Mesenchymal stem cell (in vitro differentiated cells and primary cell): ENCODE results near the gene GPR148.

Source experiments
- DNase-seq: peaks from one replicate; pipeline ENCODE4 v3.0.0-alpha.2; 2013
- H2AFZ ChIP-seq: one replicate; pipeline ENCODE4 v1.6.1; 2013; ENCODE audit warnings: low read depth, mild to moderate bottlenecking, control low read depth, inconsistent platforms, low read length, moderate library complexity
- H2AK5ac ChIP-seq: 2 replicates; pipeline ENCODE4 v1.6.1; 2013; ENCODE audit warnings: low read length, moderate library complexity, mild to moderate bottlenecking, inconsistent platforms; ENCODE audit not compliant: severe bottlenecking
- H2BK120ac ChIP-seq: one replicate; pipeline ENCODE4 v1.6.1; 2013; ENCODE audit warnings: low read depth, mild to moderate bottlenecking, inconsistent platforms, low read length, moderate library complexity
- H2BK12ac ChIP-seq, 2 experiments: one replicate each; pipeline ENCODE4 v1.6.1; 2013; ENCODE audit warnings: inconsistent platforms in 2 of 2, low read length in 2 of 2, mild to moderate bottlenecking in 2 of 2, moderate library complexity in 2 of 2, control low read depth in 1 of 2
- H2BK15ac ChIP-seq: one replicate; pipeline ENCODE4 v1.6.1; 2013; ENCODE audit warnings: mild to moderate bottlenecking, low read depth, inconsistent platforms; ENCODE audit not compliant: poor library complexity, severe bottlenecking
- H2BK5ac ChIP-seq: 2 replicates; pipeline ENCODE4 v1.6.1; 2013; ENCODE audit warnings: low read depth, mild to moderate bottlenecking, low read length, control low read depth, inconsistent platforms; ENCODE audit not compliant: poor library complexity, severe bottlenecking
- H3K14ac ChIP-seq, 2 experiments: one replicate each; pipeline ENCODE4 v1.6.1; 2013; ENCODE audit warnings: inconsistent platforms in 2 of 2, low read length in 2 of 2, control low read depth in 1 of 2, mild to moderate bottlenecking in 1 of 2, moderate library complexity in 1 of 2
- H3K18ac ChIP-seq, 2 experiments: one replicate each; pipeline ENCODE4 v1.6.1; 2013; ENCODE audit warnings: inconsistent platforms in 2 of 2, low read length in 2 of 2, control low read depth in 1 of 2, low read depth in 1 of 2, mild to moderate bottlenecking in 1 of 2
- H3K23ac ChIP-seq, 2 experiments: one replicate each; pipeline ENCODE4 v1.6.1; 2013; ENCODE audit warnings: inconsistent platforms in 2 of 2, low read length in 2 of 2, mild to moderate bottlenecking in 2 of 2, moderate library complexity in 2 of 2, control low read depth in 1 of 2
- H3K27ac ChIP-seq: 2 replicates; pipeline ENCODE4 v1.5.1; 2013; ENCODE audit warnings: mild to moderate bottlenecking, moderate library complexity, low read length, control low read depth, inconsistent platforms; ENCODE audit not compliant: poor library complexity, severe bottlenecking
- H3K27me3 ChIP-seq, 2 experiments: 2 replicates each; pipeline versions ENCODE4 v1.6.1 to v1.7.0; 2013; ENCODE audit warnings: low read length in 2 of 2, mild to moderate bottlenecking in 2 of 2, moderate library complexity in 2 of 2, control low read depth in 1 of 2, inconsistent platforms in 1 of 2; ENCODE audit not compliant: control insufficient read depth in 1 of 2, insufficient read depth in 1 of 2
- H3K36me3 ChIP-seq, 2 experiments: 2 replicates each; pipeline versions ENCODE4 v1.6.1 to v1.7.0; 2013; ENCODE audit warnings: low read length in 2 of 2, control low read depth in 1 of 2, inconsistent platforms in 1 of 2, low read depth in 1 of 2, mild to moderate bottlenecking in 1 of 2; ENCODE audit not compliant: insufficient read depth in 2 of 2, control insufficient read depth in 1 of 2
- H3K4ac ChIP-seq, 2 experiments: one replicate each; pipeline ENCODE4 v1.6.1; 2013; ENCODE audit warnings: inconsistent platforms in 2 of 2, low read length in 2 of 2, mild to moderate bottlenecking in 2 of 2, moderate library complexity in 2 of 2, control low read depth in 1 of 2, low read depth in 1 of 2
- H3K4me1 ChIP-seq: 2 replicates; pipeline ENCODE4 v1.6.1; 2013; ENCODE audit warnings: low read depth, low read length, control low read depth; ENCODE audit not compliant: control insufficient read depth, insufficient read depth
- H3K4me2 ChIP-seq: 2 replicates; pipeline ENCODE4 v1.6.1; 2013; ENCODE audit warnings: low read length, mild to moderate bottlenecking, inconsistent platforms; ENCODE audit not compliant: poor library complexity, severe bottlenecking
- H3K4me3 ChIP-seq, 2 experiments: 2 replicates each; pipeline versions ENCODE4 v1.5.1 to v1.7.0; 2013; ENCODE audit warnings: low read length in 2 of 2, mild to moderate bottlenecking in 2 of 2, control low read depth in 1 of 2, low read depth in 1 of 2; ENCODE audit not compliant: insufficient read depth in 1 of 2
- H3K79me1 ChIP-seq: replicated peaks from 2 replicates; pipeline ENCODE4 v1.6.1; 2013; ENCODE audit warnings: mild to moderate bottlenecking, control low read depth, low read length, inconsistent platforms; ENCODE audit not compliant: poor library complexity, severe bottlenecking
- H3K9ac ChIP-seq: 2 replicates; pipeline ENCODE4 v1.7.0; 2013; ENCODE audit warnings: mild to moderate bottlenecking, low read length, moderate library complexity
- H3K9me3 ChIP-seq: 2 replicates; pipeline ENCODE4 v1.7.0; 2013; ENCODE audit warnings: mild to moderate bottlenecking, low read length; ENCODE audit not compliant: control insufficient read depth
- H4K8ac ChIP-seq: one replicate; pipeline ENCODE4 v1.6.1; 2013; ENCODE audit warnings: inconsistent platforms, mild to moderate bottlenecking, low read length, moderate library complexity
- H4K91ac ChIP-seq: one replicate; pipeline ENCODE4 v1.6.1; 2013; ENCODE audit warnings: mild to moderate bottlenecking, low read length, inconsistent platforms
- WGBS: methylation state at CpG from one replicate; pipeline ENCODE4 v1.1.7; 2013; ENCODE audit warnings: mixed read lengths; 5-methylcytosine and 5-hydroxymethylcytosine counted together

The GPR148 gene

DNA sequence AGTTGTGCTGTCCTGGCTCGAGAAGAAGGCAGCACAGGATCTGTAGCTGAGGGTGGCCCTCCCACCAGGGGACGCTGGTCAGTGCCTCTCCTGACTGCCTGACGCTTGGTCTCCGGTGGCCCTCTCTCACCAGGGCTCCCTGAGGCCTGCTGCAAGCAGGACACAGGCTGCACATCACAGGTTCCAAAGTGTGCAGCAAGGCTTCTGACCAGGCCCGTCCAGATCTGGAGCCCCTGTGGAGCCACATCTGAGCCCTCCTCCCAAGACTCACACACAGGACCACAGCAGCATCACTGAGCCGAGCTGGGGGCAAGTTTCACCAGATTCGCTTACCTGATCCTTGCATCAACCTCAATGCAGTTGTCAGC, 38.5 kb downstream of the GPR148 start:
- no peak overlapping the region for H2BK15ac ChIP-seq
- no peak overlapping the region for H3K4me3 ChIP-seq
- H3K14ac ChIP-seq = no peak overlapping the region
- no peak overlapping the region for H3K4ac ChIP-seq
- no peaks in the 10 kb centered on the region for H3K4me1 ChIP-seq
- H4K91ac ChIP-seq = no peak overlapping the region
- WGBS = 58% methylated on average over 6 of the region's 7 CpGs
- H2AFZ ChIP-seq = no peak overlapping the region
- H2BK120ac ChIP-seq = no peak overlapping the region
- DNase-seq = no peak
- no peak overlapping the region for H3K4me2 ChIP-seq
- no peaks in the 10 kb centered on the region for H3K36me3 ChIP-seq
- H4K8ac ChIP-seq = no peak overlapping the region
- H3K27me3 ChIP-seq = peaks cover 0 to 11% of the 10 kb centered on the region in 2 experiments
- H3K23ac ChIP-seq = no peak overlapping the region
- H3K9ac ChIP-seq = no peak overlapping the region
- H3K79me1 ChIP-seq = no peaks in the 10 kb centered on the region
- no peak overlapping the region for H2AK5ac ChIP-seq
- no peaks in the 10 kb centered on the region for H3K9me3 ChIP-seq
- no peak overlapping the region for H2BK12ac ChIP-seq
- H3K27ac ChIP-seq = no peak overlapping the region
- no peak overlapping the region for H2BK5ac ChIP-seq
- no peak overlapping the region for H3K18ac ChIP-seq

- H3K4me1 ChIP-seq = no peaks in the 10 kb centered on the region
- no peak overlapping the region for H3K27ac ChIP-seq
- no peak overlapping the region for H2BK5ac ChIP-seq
- DNase-seq = no peak
- no peak overlapping the region for H4K8ac ChIP-seq
- no peak overlapping the region for H3K4ac ChIP-seq
- H3K4me3 ChIP-seq = no peak overlapping the region
- H3K9ac ChIP-seq = no peak overlapping the region
- H2BK12ac ChIP-seq = no peak overlapping the region
- peaks cover 6% of the 10 kb centered on the region for H3K9me3 ChIP-seq
- H3K36me3 ChIP-seq = no peaks in the 10 kb centered on the region
- H2AK5ac ChIP-seq = no peak overlapping the region
- H3K18ac ChIP-seq = no peak overlapping the region
- H3K14ac ChIP-seq = no peak overlapping the region
- 80% methylated on average over 17 of the region's 17 CpGs for WGBS
- H3K27me3 ChIP-seq = peaks cover 0 to 11% of the 10 kb centered on the region in 2 experiments
- H3K79me1 ChIP-seq = no peaks in the 10 kb centered on the region
- H2BK120ac ChIP-seq = no peak overlapping the region
- no peak overlapping the region for H2BK15ac ChIP-seq
- no peak overlapping the region for H3K23ac ChIP-seq
- H4K91ac ChIP-seq = no peak overlapping the region
- no peak overlapping the region for H3K4me2 ChIP-seq
- H2AFZ ChIP-seq = no peak overlapping the region
Observed at GRCh38 chr2:130768191-130768855, 39.5 kb downstream of the GPR148 start.

- no peak overlapping the region for H3K4me3 ChIP-seq
- no peak for DNase-seq
- no peak overlapping the region for H2BK120ac ChIP-seq
- no peak overlapping the region for H3K4me2 ChIP-seq
- H3K79me1 ChIP-seq = no peaks in the 10 kb centered on the region
- H3K4me1 ChIP-seq = no peaks in the 10 kb centered on the region
- H3K27me3 ChIP-seq = peaks cover 0 to 11% of the 10 kb centered on the region in 2 experiments
- no peak overlapping the region for H3K4ac ChIP-seq
- H2BK12ac ChIP-seq = no peak overlapping the region
- H3K18ac ChIP-seq = no peak overlapping the region
- H2AK5ac ChIP-seq = no peak overlapping the region
- H3K9me3 ChIP-seq = peaks cover 8% of the 10 kb centered on the region
- H2BK5ac ChIP-seq = no peak overlapping the region
- H2AFZ ChIP-seq = no peak overlapping the region
- no peak overlapping the region for H2BK15ac ChIP-seq
- 69% methylated on average over 7 of the region's 7 CpGs for WGBS
- no peak overlapping the region for H3K14ac ChIP-seq
- H3K9ac ChIP-seq = no peak overlapping the region
- H3K36me3 ChIP-seq = no peaks in the 10 kb centered on the region
- H3K27ac ChIP-seq = no peak overlapping the region
- no peak overlapping the region for H3K23ac ChIP-seq
- H4K91ac ChIP-seq = no peak overlapping the region
- H4K8ac ChIP-seq = no peak overlapping the region
Observed at GRCh38 chr2:130769343-130769907, 40.6 kb downstream of the GPR148 start.

- Histone ChIP-seq H3K23ac (no peak overlapping the region), H3K14ac (no peak overlapping the region), H3K4me1 (no peaks in the 10 kb centered on the region), H3K27ac (no peak overlapping the region), H3K18ac (no peak overlapping the region), H3K4me3 (no peak overlapping the region), H3K27me3 (no peaks in the 10 kb centered on the region), H2BK5ac (no peak overlapping the region), H4K91ac (no peak overlapping the region), H2BK120ac (no peak overlapping the region), H2BK12ac (no peak overlapping the region), H3K4ac (no peak overlapping the region), H2AFZ (no peak overlapping the region), H2BK15ac (no peak overlapping the region), H3K9me3 (peaks cover 8% of the 10 kb centered on the region), H3K79me1 (no peaks in the 10 kb centered on the region), H3K36me3 (no peaks in the 10 kb centered on the region), H2AK5ac (no peak overlapping the region), H3K4me2 (no peak overlapping the region), H3K9ac (no peak overlapping the region), H4K8ac (no peak overlapping the region)
- DNase-seq = no peak
- WGBS = 63% methylated on average over 2 of the region's 4 CpGs
Observed at GRCh38 chr2:130776550-130776949, 47.7 kb downstream of the GPR148 start.
